HepG2 (cell line): Measurements from ENCODE around the gene C20orf144. TPM values are rescaled to one million over a fixed set of nuclear protein-coding genes. Genes with fewer than 3 reads are reported as not detected.

Experiments
- EZH2 ChIP-seq: conservative IDR thresholded peaks from 2 replicates; pipeline ENCODE4 v1.6.1; 2012; ENCODE audit warnings: mild to moderate bottlenecking, low read depth, low read length, moderate library complexity
- FOXK1 ChIP-seq: sonication (generic); formaldehyde crosslinking; IDR thresholded peaks from 2 replicates; pipeline ENCODE4 v1.4.0; 2020; ENCODE audit warnings: low read depth, missing genetic modification reagents, borderline replicate concordance
- HMGA1 ChIP-seq: sonication (generic); formaldehyde crosslinking; conservative IDR thresholded peaks from 2 replicates; pipeline ENCODE4 v1.4.0; 2020; ENCODE audit warnings: missing genetic modification reagents
- NFRKB ChIP-seq: fragments of 450-650 bp; IDR thresholded peaks from 2 replicates; pipeline ENCODE4 v1.6.1; 2017
- NRL ChIP-seq: sonication (generic); formaldehyde crosslinking; IDR thresholded peaks from 2 replicates; pipeline ENCODE4 v1.5.0; 2020; ENCODE audit warnings: missing genetic modification reagents, mild to moderate bottlenecking, moderate library complexity, borderline replicate concordance
- TBL1XR1 ChIP-seq: fragments of 150-350 bp; IDR thresholded peaks from 2 replicates; pipeline ENCODE4 v1.6.1; 2014; ENCODE audit warnings: borderline replicate concordance, low read length; ENCODE audit not compliant: partially characterized antibody
- TOPORS ChIP-seq: sonication (generic); formaldehyde crosslinking; IDR thresholded peaks from 2 replicates; pipeline ENCODE4 v1.8.0; 2023; ENCODE audit warnings: mild to moderate bottlenecking, missing genetic modification reagents
- TRIM24 ChIP-seq: sonication (generic); formaldehyde crosslinking; IDR thresholded peaks from 2 replicates; pipeline ENCODE4 v1.8.0; 2022; ENCODE audit warnings: mild to moderate bottlenecking, missing genetic modification reagents
- ZBTB3 ChIP-seq: sonication (generic); formaldehyde crosslinking; IDR thresholded peaks from 2 replicates; pipeline ENCODE4 v1.4.0; 2020; ENCODE audit warnings: low read depth, mild to moderate bottlenecking, moderate library complexity, missing genetic modification reagents, borderline replicate concordance
- ZIK1 ChIP-seq: sonication (generic); formaldehyde crosslinking; IDR thresholded peaks from 2 replicates; pipeline ENCODE4 v1.5.0; 2020; ENCODE audit warnings: mild to moderate bottlenecking, low read depth, missing genetic modification reagents, borderline replicate concordance
- ZNF274 ChIP-seq: sonication (generic); formaldehyde crosslinking; IDR thresholded peaks from 2 replicates; pipeline ENCODE4 v1.5.1; 2020; ENCODE audit warnings: mild to moderate bottlenecking, missing genetic modification reagents
- ZNF431 ChIP-seq: sonication (generic); formaldehyde crosslinking; IDR thresholded peaks from 2 replicates; pipeline ENCODE4 v1.9.0; 2022; ENCODE audit warnings: missing genetic modification reagents, low read depth, mild to moderate bottlenecking, borderline replicate concordance
- polyA plus RNA-seq, 8 experiments: library from polyadenylated mRNA; depleted of rRNA in 3 of 8; stranded (reverse) in 7 of 8; unstranded in 1 of 8; fragments of >200 nt; fragmentation: Illumina TruSeq in 4 of 8; extraction: Trizol in 4 of 8; gene quantifications; 2 replicates each; pipeline versions ENCODE4 v1.2.1 to v1.2.3, GENCODE V29; 2011 to 2016; ENCODE audit warnings: low read depth in 4 of 8, missing spikeins in 1 of 8, mixed read lengths in 1 of 8; ENCODE audit not compliant: insufficient read depth in 1 of 8
- total RNA-seq, 5 experiments: library from RNA; depleted of rRNA; stranded (reverse); fragments of >200 nt; fragmentation: Illumina TruSeq; extraction: Trizol; gene quantifications; 2 replicates each; pipeline ENCODE4 v1.2.3, GENCODE V29; 2016; ENCODE audit warnings: low read depth in 1 of 5
- TF ChIP-seq, protein P1 (sequence below): sonication (generic); formaldehyde crosslinking; IDR thresholded peaks from 2 replicates; pipeline ENCODE4 v1.4.0; 2020; ENCODE audit warnings: missing genetic modification reagents
- TF ChIP-seq, protein P2 (sequence below): sonication (generic); formaldehyde crosslinking; IDR thresholded peaks from 2 replicates; pipeline ENCODE4 v1.5.0; 2020; ENCODE audit warnings: missing genetic modification reagents
- TF ChIP-seq, protein P3 (sequence below): sonication (generic); formaldehyde crosslinking; IDR thresholded peaks from 2 replicates; pipeline ENCODE4 v1.4.0; 2020; ENCODE audit warnings: missing genetic modification reagents
- TF ChIP-seq, protein P4 (sequence below), 2 experiments: sonication (generic) in 1 of 2; formaldehyde crosslinking in 1 of 2; IDR thresholded peaks; 2 replicates each; pipeline versions ENCODE4 v1.6.1 to v1.9.0; 2014 to 2022; ENCODE audit warnings: antibody characterized with exemption in 1 of 2, borderline replicate concordance in 1 of 2, inconsistent platforms in 1 of 2, low read depth in 1 of 2, missing genetic modification reagents in 1 of 2

C20orf144 gene
- total and polyA plus RNA-seq, 2 of the 13 experiments (the other 11 are each of a cell fraction or from before 2014, with no cell fraction given) = 0.09 to 0.16 TPM

- TF ChIP-seq, protein P1, sequence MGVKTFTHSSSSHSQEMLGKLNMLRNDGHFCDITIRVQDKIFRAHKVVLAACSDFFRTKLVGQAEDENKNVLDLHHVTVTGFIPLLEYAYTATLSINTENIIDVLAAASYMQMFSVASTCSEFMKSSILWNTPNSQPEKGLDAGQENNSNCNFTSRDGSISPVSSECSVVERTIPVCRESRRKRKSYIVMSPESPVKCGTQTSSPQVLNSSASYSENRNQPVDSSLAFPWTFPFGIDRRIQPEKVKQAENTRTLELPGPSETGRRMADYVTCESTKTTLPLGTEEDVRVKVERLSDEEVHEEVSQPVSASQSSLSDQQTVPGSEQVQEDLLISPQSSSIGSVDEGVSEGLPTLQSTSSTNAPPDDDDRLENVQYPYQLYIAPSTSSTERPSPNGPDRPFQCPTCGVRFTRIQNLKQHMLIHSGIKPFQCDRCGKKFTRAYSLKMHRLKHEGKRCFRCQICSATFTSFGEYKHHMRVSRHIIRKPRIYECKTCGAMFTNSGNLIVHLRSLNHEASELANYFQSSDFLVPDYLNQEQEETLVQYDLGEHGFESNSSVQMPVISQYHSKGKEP (CRISPR knock-in tag) = no peak
- peak; percentile 88 for TF ChIP-seq ZNF274
- no peak for TF ChIP-seq HMGA1 (CRISPR knock-in tag)
- TF ChIP-seq NRL = peak; percentile 89; the same call in 1 of the 2 replicates
- 0 out of 2 replicates have a peak, but pooled peaks have one; percentile 6 for TF ChIP-seq ZNF431 (CRISPR knock-in tag)
- no peak for TF ChIP-seq ZBTB3 (CRISPR knock-in tag)
- TF ChIP-seq TOPORS (CRISPR knock-in tag) = no peak
- 0 out of 2 replicates have a peak, but pooled peaks have one; percentile 46 for TF ChIP-seq FOXK1 (CRISPR knock-in tag)
- no peak for TF ChIP-seq TRIM24 (CRISPR knock-in tag)
- TF ChIP-seq ZIK1 (CRISPR knock-in tag) = peak; percentile 57; the same call in 1 of the 2 replicates
- TF ChIP-seq, protein P2, sequence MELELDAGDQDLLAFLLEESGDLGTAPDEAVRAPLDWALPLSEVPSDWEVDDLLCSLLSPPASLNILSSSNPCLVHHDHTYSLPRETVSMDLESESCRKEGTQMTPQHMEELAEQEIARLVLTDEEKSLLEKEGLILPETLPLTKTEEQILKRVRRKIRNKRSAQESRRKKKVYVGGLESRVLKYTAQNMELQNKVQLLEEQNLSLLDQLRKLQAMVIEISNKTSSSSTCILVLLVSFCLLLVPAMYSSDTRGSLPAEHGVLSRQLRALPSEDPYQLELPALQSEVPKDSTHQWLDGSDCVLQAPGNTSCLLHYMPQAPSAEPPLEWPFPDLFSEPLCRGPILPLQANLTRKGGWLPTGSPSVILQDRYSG = 0 out of 2 replicates have a peak, but pooled peaks have one; percentile 7
- TF ChIP-seq, protein P3, sequence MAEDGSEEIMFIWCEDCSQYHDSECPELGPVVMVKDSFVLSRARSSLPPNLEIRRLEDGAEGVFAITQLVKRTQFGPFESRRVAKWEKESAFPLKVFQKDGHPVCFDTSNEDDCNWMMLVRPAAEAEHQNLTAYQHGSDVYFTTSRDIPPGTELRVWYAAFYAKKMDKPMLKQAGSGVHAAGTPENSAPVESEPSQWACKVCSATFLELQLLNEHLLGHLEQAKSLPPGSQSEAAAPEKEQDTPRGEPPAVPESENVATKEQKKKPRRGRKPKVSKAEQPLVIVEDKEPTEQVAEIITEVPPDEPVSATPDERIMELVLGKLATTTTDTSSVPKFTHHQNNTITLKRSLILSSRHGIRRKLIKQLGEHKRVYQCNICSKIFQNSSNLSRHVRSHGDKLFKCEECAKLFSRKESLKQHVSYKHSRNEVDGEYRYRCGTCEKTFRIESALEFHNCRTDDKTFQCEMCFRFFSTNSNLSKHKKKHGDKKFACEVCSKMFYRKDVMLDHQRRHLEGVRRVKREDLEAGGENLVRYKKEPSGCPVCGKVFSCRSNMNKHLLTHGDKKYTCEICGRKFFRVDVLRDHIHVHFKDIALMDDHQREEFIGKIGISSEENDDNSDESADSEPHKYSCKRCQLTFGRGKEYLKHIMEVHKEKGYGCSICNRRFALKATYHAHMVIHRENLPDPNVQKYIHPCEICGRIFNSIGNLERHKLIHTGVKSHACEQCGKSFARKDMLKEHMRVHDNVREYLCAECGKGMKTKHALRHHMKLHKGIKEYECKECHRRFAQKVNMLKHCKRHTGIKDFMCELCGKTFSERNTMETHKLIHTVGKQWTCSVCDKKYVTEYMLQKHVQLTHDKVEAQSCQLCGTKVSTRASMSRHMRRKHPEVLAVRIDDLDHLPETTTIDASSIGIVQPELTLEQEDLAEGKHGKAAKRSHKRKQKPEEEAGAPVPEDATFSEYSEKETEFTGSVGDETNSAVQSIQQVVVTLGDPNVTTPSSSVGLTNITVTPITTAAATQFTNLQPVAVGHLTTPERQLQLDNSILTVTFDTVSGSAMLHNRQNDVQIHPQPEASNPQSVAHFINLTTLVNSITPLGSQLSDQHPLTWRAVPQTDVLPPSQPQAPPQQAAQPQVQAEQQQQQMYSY (CRISPR knock-in tag) = no peak
- TF ChIP-seq EZH2 = no peak
- TF ChIP-seq, protein P4, sequence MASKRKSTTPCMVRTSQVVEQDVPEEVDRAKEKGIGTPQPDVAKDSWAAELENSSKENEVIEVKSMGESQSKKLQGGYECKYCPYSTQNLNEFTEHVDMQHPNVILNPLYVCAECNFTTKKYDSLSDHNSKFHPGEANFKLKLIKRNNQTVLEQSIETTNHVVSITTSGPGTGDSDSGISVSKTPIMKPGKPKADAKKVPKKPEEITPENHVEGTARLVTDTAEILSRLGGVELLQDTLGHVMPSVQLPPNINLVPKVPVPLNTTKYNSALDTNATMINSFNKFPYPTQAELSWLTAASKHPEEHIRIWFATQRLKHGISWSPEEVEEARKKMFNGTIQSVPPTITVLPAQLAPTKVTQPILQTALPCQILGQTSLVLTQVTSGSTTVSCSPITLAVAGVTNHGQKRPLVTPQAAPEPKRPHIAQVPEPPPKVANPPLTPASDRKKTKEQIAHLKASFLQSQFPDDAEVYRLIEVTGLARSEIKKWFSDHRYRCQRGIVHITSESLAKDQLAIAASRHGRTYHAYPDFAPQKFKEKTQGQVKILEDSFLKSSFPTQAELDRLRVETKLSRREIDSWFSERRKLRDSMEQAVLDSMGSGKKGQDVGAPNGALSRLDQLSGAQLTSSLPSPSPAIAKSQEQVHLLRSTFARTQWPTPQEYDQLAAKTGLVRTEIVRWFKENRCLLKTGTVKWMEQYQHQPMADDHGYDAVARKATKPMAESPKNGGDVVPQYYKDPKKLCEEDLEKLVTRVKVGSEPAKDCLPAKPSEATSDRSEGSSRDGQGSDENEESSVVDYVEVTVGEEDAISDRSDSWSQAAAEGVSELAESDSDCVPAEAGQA (IDR thresholded peaks at IDR 0.05; ENCODE audit: low read depth) = no peak
- TF ChIP-seq, protein P4 (CRISPR knock-in tag; IDR thresholded peaks at IDR 0.05; ENCODE audit: borderline replicate concordance) = no peak
- no peak for TF ChIP-seq NFRKB
- TF ChIP-seq TBL1XR1 = no peak
Measured at GRCh38 chr20:33653218-33653899, 8.8 kb upstream of the C20orf144 start (continued).
